Stimulated activated CD4-positive, alpha-beta T cell treated with anti-CD3 and anti-CD28 coated beads, Interleukin-4, amount 100 ng/mL, for 24 hours (primary cell): ENCODE data around the gene TRPM6.
A peak's percentile ranks its signal among the peaks of the same experiment; 100 is the strongest.
"Not testable (repeated sequence)": the region's sequence is repeated elsewhere in the genome, so short reads cannot be mapped to it uniquely, and the experiment has no call there.

Source experiments
- DNase-seq: peaks from one replicate; pipeline ENCODE4 v3.0.0-alpha.2; 2020

TRPM6 gene

GRCh38 chr9:74855072-74855471, 32.6 kb downstream of the TRPM6 start:
- no peak for DNase-seq

GRCh38 chr9:74853024-74853423, 34.7 kb downstream of the TRPM6 start:
- not testable (repeated sequence) for DNase-seq

- DNase-seq: no peak
Measured at GRCh38 chr9:74848153-74848525, 39.6 kb downstream of the TRPM6 start.

- no peak for DNase-seq
Measured at GRCh38 chr9:74847478-74848152, 40.1 kb downstream of the TRPM6 start.

GRCh38 chr9:74846766-74847165, 41.0 kb downstream of the TRPM6 start:
- no peak for DNase-seq

GRCh38 chr9:74838351-74838750, 49.4 kb downstream of the TRPM6 start:
- DNase-seq: no peak

- no peak for DNase-seq
Measured at GRCh38 chr9:74824654-74825053, 63.1 kb downstream of the TRPM6 start.

GRCh38 chr9:74821636-74822035, 66.1 kb downstream of the TRPM6 start:
- DNase-seq: no peak

GRCh38 chr9:74817816-74818215, 69.9 kb downstream of the TRPM6 start:
- DNase-seq: no peak

- no peak for DNase-seq
Measured at GRCh38 chr9:74817281-74817810, 70.4 kb downstream of the TRPM6 start.

GRCh38 chr9:74810200-74810599, 77.5 kb downstream of the TRPM6 start:
- no peak for DNase-seq

- no peak for DNase-seq
Measured at GRCh38 chr9:74804018-74804385, 83.7 kb downstream of the TRPM6 start.

- DNase-seq: no peak
Measured at GRCh38 chr9:74803376-74804017, 84.2 kb downstream of the TRPM6 start.

GRCh38 chr9:74800226-74800625, 87.5 kb downstream of the TRPM6 start:
- no peak for DNase-seq

- no peak for DNase-seq
Measured at GRCh38 chr9:74795803-74796202, 91.9 kb downstream of the TRPM6 start.

GRCh38 chr9:74795081-74795480, 92.6 kb downstream of the TRPM6 start:
- DNase-seq: no peak

- DNase-seq: no peak
Measured at GRCh38 chr9:74784506-74784905, 103.2 kb downstream of the TRPM6 start.

- no peak for DNase-seq
Measured at GRCh38 chr9:74783408-74783807, 104.3 kb downstream of the TRPM6 start.

GRCh38 chr9:74777136-74777879, 110.4 kb downstream of the TRPM6 start:
- DNase-seq: peak; percentile 72

GRCh38 chr9:74775396-74775795, 112.3 kb downstream of the TRPM6 start:
- DNase-seq: no peak

- DNase-seq: peak; percentile 75
Measured at GRCh38 chr9:74773886-74774479, 113.7 kb downstream of the TRPM6 start.

GRCh38 chr9:74772121-74772520, 115.6 kb downstream of the TRPM6 start:
- DNase-seq: no peak

GRCh38 chr9:74771672-74772071, 116.0 kb downstream of the TRPM6 start:
- no peak for DNase-seq

- peak; percentile 23 for DNase-seq
Measured at GRCh38 chr9:74771262-74771585, 116.5 kb downstream of the TRPM6 start.
